ENCODE data around the gene MYOG. TPM values are rescaled to one million over a fixed set of nuclear protein-coding genes. Genes with fewer than 3 reads are reported as not detected.

MYOG gene
- total RNA-seq, 1 experiment from 2014 or later = not detected

DNA sequence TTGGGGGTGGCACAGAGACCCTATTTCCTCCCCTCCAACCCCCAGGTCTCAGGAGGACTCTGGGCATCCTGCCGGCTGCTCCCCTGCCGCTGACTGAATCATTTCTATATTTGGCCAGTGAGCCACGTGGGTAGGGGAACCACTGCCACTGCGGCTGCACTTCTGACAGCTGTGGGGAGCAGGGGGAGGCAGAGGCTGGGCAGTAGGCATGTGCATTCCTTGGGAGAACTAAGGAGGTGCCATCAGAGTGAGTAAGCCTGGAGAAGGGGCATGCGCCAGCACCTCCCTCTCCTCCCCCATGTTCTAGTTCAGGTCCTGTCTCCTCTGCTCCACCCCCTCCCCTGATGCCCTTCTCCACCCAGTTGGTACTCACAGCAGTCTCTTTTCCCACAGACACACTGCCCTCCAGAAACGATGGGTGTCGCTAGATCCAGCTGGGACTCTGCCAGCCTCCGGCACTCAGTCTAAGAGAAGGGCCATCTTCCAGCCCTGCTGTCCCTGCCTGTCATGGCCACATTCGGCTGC, 47.5 kb downstream of the MYOG start:
- DNase-seq (ENCODE audit: unreplicated experiment) = peak; percentile 81
- TF ChIP-seq, protein P1, sequence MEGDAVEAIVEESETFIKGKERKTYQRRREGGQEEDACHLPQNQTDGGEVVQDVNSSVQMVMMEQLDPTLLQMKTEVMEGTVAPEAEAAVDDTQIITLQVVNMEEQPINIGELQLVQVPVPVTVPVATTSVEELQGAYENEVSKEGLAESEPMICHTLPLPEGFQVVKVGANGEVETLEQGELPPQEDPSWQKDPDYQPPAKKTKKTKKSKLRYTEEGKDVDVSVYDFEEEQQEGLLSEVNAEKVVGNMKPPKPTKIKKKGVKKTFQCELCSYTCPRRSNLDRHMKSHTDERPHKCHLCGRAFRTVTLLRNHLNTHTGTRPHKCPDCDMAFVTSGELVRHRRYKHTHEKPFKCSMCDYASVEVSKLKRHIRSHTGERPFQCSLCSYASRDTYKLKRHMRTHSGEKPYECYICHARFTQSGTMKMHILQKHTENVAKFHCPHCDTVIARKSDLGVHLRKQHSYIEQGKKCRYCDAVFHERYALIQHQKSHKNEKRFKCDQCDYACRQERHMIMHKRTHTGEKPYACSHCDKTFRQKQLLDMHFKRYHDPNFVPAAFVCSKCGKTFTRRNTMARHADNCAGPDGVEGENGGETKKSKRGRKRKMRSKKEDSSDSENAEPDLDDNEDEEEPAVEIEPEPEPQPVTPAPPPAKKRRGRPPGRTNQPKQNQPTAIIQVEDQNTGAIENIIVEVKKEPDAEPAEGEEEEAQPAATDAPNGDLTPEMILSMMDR (IDR thresholded peaks at IDR 0.05; ENCODE audit: unreplicated experiment) = peak; percentile 41
- CTCF ChIA-PET = interaction anchor here (0.5 to 22.1 kb wide), 27 partner anchors 9 to 336 kb away, joined by 3 to 702 read pairs (median 7); partner anchors contain the start of genes ADORA1 and MYBPH
- Mint-ChIP-seq H3K4me3 (ENCODE audit: unreplicated experiment) (no peak overlapping the region), H3K27me3 (ENCODE audit: insufficient read depth, unreplicated experiment) (no peaks in the 10 kb centered on the region), H3K36me3 (ENCODE audit: insufficient read depth, unreplicated experiment) (no peaks in the 10 kb centered on the region), H3K4me1 (ENCODE audit: insufficient read depth, unreplicated experiment) (peaks cover 18% of the 10 kb centered on the region), H3K27ac (ENCODE audit: low read depth, unreplicated experiment) (no peak overlapping the region), H3K9me3 (ENCODE audit: unreplicated experiment) (no peaks in the 10 kb centered on the region)
- intact Hi-C loops (cut with micrococcal nuclease) = loop anchor here (2.0 to 5.0 kb wide), 2 partner anchors 81 to 289 kb away; no protein-coding TSS in a partner anchor
- POLR2A ChIA-PET = interaction anchor here (1.3 to 2.6 kb wide), 4 partner anchors 16 to 230 kb away, joined by 3 to 23 read pairs (median 12); no protein-coding TSS in a partner anchor
- no TSS peak for BruUV-seq (replicated peaks)

DNA sequence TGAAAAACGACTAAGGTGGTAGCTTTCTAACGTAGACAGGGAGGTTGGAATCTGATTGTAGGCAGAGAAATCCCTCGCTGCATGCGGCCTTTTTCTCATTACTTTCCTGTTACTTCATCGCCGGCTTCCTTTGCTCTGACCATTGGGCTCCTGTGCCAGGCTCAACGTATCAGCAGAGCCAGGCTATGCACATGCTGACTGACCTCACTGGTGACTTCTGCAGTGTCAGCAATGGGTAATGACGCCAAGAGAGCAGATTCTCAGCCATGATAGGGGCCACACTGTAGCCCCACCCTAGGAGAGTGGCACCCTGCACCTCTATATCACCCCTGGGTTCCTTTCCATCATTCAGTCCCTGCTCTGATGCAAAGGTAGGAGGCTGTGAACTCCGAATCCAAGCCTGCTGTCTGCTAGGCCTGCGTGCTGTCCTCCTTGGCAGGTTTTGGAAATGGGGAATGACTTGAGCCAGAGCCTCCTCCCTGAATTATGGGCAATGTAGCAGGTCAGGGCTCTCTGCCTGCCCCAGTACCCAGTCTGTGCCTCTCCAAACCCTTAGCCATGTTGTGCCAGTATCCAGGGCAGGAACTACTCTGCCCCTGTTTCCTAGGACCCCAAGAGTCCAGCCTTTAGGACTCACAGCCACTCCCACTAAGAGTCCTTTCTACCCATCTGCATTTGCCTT, 48.2 kb downstream of the MYOG start:
- peaks cover 18% of the 10 kb centered on the region for H3K4me1 Mint-ChIP-seq (ENCODE audit: insufficient read depth, unreplicated experiment)
- intact Hi-C loops (cut with micrococcal nuclease) = loop anchor here (2.0 to 5.0 kb wide), 2 partner anchors 81 to 290 kb away; no protein-coding TSS in a partner anchor
- H3K27me3 Mint-ChIP-seq (ENCODE audit: insufficient read depth, unreplicated experiment) = no peaks in the 10 kb centered on the region
- TF ChIP-seq, protein P1 (IDR thresholded peaks at IDR 0.05; ENCODE audit: unreplicated experiment) = no peak
- no peak for DNase-seq (ENCODE audit: unreplicated experiment)
- no peak overlapping the region for H3K4me3 Mint-ChIP-seq (ENCODE audit: unreplicated experiment)
- no peaks in the 10 kb centered on the region for H3K9me3 Mint-ChIP-seq (ENCODE audit: unreplicated experiment)
- POLR2A ChIA-PET = no interaction called here
- no peaks in the 10 kb centered on the region for H3K36me3 Mint-ChIP-seq (ENCODE audit: insufficient read depth, unreplicated experiment)
- no peak overlapping the region for H3K27ac Mint-ChIP-seq (ENCODE audit: low read depth, unreplicated experiment)
- CTCF ChIA-PET = interaction anchor here (1.1 to 22.1 kb wide), 11 partner anchors 8 to 229 kb away, joined by 3 to 702 read pairs (median 76); partner anchors contain the start of gene ADORA1
- no TSS peak for BruUV-seq (replicated peaks)

DNA sequence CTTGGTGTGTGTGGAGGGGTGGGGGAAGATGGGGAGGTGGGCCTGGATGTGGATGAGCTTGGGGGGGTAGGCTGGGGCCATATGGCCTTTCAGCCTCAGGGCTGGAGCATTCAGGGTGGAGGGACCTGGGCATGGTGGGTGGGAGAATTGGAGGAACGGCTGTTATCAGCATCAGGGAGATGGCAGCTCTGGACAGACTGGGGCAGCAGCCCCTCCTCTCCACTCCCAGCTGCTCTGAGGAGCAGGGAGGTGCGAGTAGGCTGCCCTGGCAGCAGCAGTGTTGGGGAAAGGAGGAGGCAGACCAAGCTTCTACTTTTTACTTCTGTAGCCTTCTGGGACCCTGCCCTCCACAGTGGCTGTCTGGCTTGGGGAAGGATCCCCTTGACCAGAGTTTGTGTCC, 49.3 kb downstream of the MYOG start:
- no peaks in the 10 kb centered on the region for H3K27me3 Mint-ChIP-seq (ENCODE audit: insufficient read depth, unreplicated experiment)
- no peak for DNase-seq (ENCODE audit: unreplicated experiment)
- H3K27ac Mint-ChIP-seq (ENCODE audit: low read depth, unreplicated experiment) = no peak overlapping the region
- ChIA-PET POLR2A (interaction anchor here (0.7 to 2.1 kb wide), 4 partner anchors 11 to 180 kb away, joined by 3 to 4 read pairs (median 4); partner anchors contain the start of gene PPFIA4), CTCF (interaction anchor here (0.7 to 22.1 kb wide), 10 partner anchors 10 to 317 kb away, joined by 3 to 702 read pairs (median 5); partner anchors contain the start of gene PPFIA4)
- no TSS peak for BruUV-seq (replicated peaks)
- intact Hi-C loops (cut with micrococcal nuclease) = loop anchor here (5.0 kb wide), 1 partner anchor 291 kb away; no protein-coding TSS in a partner anchor
- H3K4me3 Mint-ChIP-seq (ENCODE audit: unreplicated experiment) = no peak overlapping the region
- no peaks in the 10 kb centered on the region for H3K36me3 Mint-ChIP-seq (ENCODE audit: insufficient read depth, unreplicated experiment)
- no peaks in the 10 kb centered on the region for H3K9me3 Mint-ChIP-seq (ENCODE audit: unreplicated experiment)
- H3K4me1 Mint-ChIP-seq (ENCODE audit: insufficient read depth, unreplicated experiment) = peaks cover 18% of the 10 kb centered on the region
- TF ChIP-seq, protein P1 (IDR thresholded peaks at IDR 0.05; ENCODE audit: unreplicated experiment) = no peak

DNA sequence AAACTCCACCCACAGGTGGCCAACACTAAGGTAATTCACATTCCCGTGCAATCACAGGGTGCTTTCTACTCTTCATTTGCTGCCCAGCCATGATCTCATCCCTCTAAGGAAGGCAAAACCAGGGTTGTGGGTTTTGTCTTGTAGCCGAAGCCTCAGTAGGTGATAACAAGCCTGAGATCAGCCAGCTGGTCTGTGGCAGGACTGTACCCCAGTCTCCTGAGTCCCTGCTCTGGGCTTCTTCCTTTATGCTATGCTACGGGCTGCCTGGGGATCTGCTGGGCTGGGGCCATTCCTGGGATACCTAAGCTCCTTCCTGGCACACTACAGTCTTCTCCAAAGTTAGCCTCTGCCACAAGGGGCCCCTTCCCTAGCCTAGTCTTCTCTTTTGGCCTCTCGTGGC, 49.7 kb downstream of the MYOG start:
- TF ChIP-seq, protein P1 (IDR thresholded peaks at IDR 0.05; ENCODE audit: unreplicated experiment) = no peak
- intact Hi-C loops (cut with micrococcal nuclease) = loop anchor here (5.0 kb wide), 1 partner anchor 291 kb away; no protein-coding TSS in a partner anchor
- Mint-ChIP-seq H3K36me3 (ENCODE audit: insufficient read depth, unreplicated experiment) (no peaks in the 10 kb centered on the region), H3K9me3 (ENCODE audit: unreplicated experiment) (no peaks in the 10 kb centered on the region), H3K4me1 (ENCODE audit: insufficient read depth, unreplicated experiment) (peaks cover 18% of the 10 kb centered on the region), H3K27me3 (ENCODE audit: insufficient read depth, unreplicated experiment) (no peaks in the 10 kb centered on the region), H3K27ac (ENCODE audit: low read depth, unreplicated experiment) (no peak overlapping the region), H3K4me3 (ENCODE audit: unreplicated experiment) (no peak overlapping the region)
- DNase-seq (ENCODE audit: unreplicated experiment) = no peak
- ChIA-PET CTCF (interaction anchor here (0.7 to 22.1 kb wide), 10 partner anchors 10 to 317 kb away, joined by 3 to 702 read pairs (median 5); partner anchors contain the start of gene PPFIA4), POLR2A (interaction anchor here (0.6 to 2.1 kb wide), 5 partner anchors 10 to 180 kb away, joined by 3 to 4 read pairs (median 3); partner anchors contain the start of gene PPFIA4)
- BruUV-seq (replicated peaks) = no TSS peak

All from MCF 10A (cell line).